GM23248 (cell line): Measurements from ENCODE around the gene OAF.

Experiments used
- EZH2 ChIP-seq: fragments of 200-600 bp; sonication (generic); IDR thresholded peaks from 2 replicates; pipeline ENCODE4 v1.6.1; 2018; ENCODE audit warnings: antibody characterized with exemption, mild to moderate bottlenecking; ENCODE audit not compliant: insufficient read depth, poor library complexity, severe bottlenecking
- EZH2phosphoT487 ChIP-seq: fragments of 200-600 bp; sonication (generic); IDR thresholded peaks from 2 replicates; pipeline ENCODE4 v1.6.1; 2018; ENCODE audit warnings: antibody characterized with exemption, moderate library complexity, mild to moderate bottlenecking, low read depth; ENCODE audit not compliant: insufficient read depth

GRCh38 chr11:120229451-120230424 lies 18.9 kb downstream of the OAF start:
- TF ChIP-seq EZH2: no peak
- TF ChIP-seq EZH2phosphoT487: no peak
